K562 treated with DMSO at 1 percent for 24 hours (cell line): ENCODE data around the gene C19orf53. TPM values are rescaled to one million over a fixed set of nuclear protein-coding genes. Genes with fewer than 3 reads are reported as not detected.

Source experiments
- total RNA-seq: library from RNA; unstranded; fragments of 300-600 nt; gene quantifications from 2 replicates; pipeline ENCODE4 v1.2.3, GENCODE V29; 2022; ENCODE audit warnings: low read depth; ENCODE audit not compliant: insufficient read depth

Gene C19orf53
- 133 and 137 TPM in 2 replicates for total RNA-seq

DNA sequence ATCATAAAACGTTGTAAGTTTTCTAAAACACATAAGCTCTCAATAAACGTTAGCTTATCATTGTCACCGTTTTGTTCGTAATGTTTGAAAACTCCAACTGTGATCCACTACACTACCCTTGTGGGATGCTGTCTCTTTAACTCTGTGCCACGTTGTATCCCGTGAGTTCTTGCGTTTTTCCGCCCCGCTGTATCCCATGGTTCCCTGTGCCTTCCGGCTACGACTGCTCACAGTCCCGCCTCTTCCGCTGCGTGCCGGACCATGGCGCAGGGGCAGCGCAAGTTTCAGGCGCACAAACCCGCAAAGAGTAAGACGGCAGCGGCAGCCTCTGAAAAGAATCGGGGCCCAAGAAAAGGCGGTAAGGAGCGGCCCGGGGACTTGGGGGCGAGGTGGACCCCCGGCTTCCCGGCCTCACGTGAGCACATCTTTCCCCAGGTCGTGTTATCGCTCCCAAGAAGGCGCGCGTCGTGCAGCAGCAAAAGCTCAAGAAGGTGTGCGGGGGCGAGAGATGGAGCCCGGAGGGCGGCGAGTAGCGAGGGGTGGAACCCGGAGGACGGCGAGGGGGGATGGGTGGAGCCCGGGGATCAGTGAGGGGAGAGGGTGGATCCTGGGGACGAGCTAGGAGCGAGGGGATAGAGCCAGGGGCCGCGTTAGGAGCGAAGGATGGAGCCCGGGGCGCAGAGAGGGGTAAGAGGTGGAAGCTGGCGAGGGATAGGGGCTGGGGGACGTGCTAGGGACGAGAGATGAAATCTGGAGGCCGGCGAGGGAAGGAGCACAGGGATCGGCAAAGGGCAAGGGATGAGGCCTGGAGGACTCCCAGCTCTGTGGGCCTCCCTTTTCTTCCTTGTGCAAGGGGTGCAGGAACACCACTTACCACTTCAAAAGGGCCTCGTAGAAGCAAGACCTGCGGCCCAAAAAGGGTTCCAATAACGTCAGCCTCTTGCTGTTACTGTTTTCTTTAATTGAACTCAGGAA lies at the start of gene C19orf53:
C19orf53 (plus strand) TSS at position 240 of the 975 bp plus-strand sequence; CDS start at position 262, 22 bp downstream.

DNA sequence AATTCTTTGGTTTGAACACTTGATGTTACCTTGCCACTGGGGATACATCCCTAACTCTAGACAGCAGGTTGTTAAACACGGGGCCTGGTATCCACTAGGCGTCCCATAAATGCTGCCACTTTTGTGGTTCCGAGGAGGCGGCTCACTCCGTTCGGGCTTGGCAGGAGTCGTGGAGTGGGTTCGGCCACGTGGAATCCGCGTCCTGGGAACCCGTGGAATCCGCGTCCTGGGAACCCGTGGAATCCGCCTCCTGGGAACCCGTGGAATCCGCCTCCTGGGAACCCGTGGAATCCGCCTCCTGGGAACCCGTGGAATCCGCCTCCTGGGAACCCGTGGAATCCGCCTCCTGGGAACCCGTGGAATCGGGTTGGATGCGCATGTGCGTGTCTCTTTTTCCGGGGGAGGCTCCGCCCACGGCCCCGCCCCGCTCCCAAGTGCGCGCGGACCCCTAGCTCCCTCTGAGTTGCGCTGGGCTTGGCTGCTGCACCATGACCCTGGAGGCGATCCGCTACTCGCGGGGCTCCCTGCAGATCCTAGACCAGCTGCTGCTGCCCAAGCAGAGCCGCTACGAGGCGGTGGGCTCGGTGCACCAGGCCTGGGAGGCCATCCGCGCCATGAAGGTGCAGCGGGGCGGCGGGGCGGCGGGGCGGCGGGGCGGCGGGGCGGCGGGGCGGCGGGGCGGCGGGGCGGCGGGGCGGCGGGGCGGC lies 10.0 kb upstream of the C19orf53 start, which contains the start of gene MRI1:
MRI1 (plus strand) TSS at position 422 of the 707 bp plus-strand sequence; CDS start at position 489, 67 bp downstream.

GRCh38 chr19:13794757-13795589 lies 20.7 kb downstream of the C19orf53 start, which contains the start of gene ZSWIM4:
Gene ZSWIM4, plus strand, starts transcription at chr19:13795443. Its CDS starts 206 bp downstream, at chr19:13795649.

Other genes starting within 250 kb of the C19orf53 start
- gene MRI1, start 9.9 kb upstream of the C19orf53 start, total RNA-seq, result 53.2 and 57.5 TPM in 2 replicates
- 21.0 and 21.5 TPM in 2 replicates for gene ZSWIM4, start 21.0 kb downstream of the C19orf53 start, total RNA-seq
- gene NANOS3, start 102.7 kb downstream of the C19orf53 start, total RNA-seq, result not detected in 2 replicates
- 15.0 and 17.5 TPM in 2 replicates for gene BRME1, start 131.7 kb downstream of the C19orf53 start, total RNA-seq
- gene CC2D1A, start 131.7 kb downstream of the C19orf53 start, total RNA-seq, result 49.7 TPM in 2 replicates
- 2.7 and 3.7 TPM in 2 replicates for gene PODNL1, start 164.0 kb downstream of the C19orf53 start, total RNA-seq
- gene DCAF15, start 178.1 kb downstream of the C19orf53 start, total RNA-seq, result 73.7 and 80.9 TPM in 2 replicates
- gene RFX1, start 231.9 kb downstream of the C19orf53 start, total RNA-seq, result 16.8 and 17.3 TPM in 2 replicates